A549 treated with Mapracorat at 1 μM for 4 hours (cell line): ENCODE results near the gene TRIM75. TPM values are rescaled to one million over a fixed set of nuclear protein-coding genes. Genes with fewer than 3 reads are reported as not detected.

ENCODE experiments used
- total RNA-seq: library from RNA; stranded (reverse); fragments of 200-300 nt; extraction: Qiagen RNA extraction; gene quantifications from 5 replicates; pipeline ENCODE4 v1.2.3, GENCODE V29; 2022

TRIM75 gene
- not detected in 5 replicates for total RNA-seq

DNA sequence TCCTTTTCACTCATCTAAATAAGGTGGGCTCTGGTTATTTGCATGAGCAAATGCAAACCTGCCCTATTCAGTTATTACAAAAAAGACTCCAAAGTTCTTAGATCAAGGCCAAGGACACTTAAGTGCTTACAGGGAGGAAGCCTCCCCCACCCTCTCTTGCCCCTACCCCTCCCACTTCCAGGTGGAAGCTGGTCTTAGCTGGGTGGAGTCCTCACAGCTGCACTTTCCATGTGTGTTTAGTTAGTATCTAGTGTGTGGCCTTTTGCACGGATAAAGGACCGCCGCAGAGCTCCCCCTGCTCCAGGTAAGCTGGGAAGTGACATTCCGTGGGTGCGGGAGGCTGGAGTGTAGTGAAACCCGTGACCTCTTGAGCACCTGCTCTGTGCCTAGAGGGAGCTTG, at the start of gene TRIM75:
Gene TRIM75 (plus strand): TSS at position 222 of the 400 bp plus-strand sequence. CDS start 5,282 bp downstream, outside the sequence.

GRCh38 chr4:165031436-165032211, 22.0 kb upstream of the TRIM75 start, which contains the start of gene TRIM60:
TRIM60 (plus strand) TSS chr4:165031999; CDS start chr4:165040073, 8,074 bp downstream.

Other genes starting within 250 kb of the TRIM75 start
- gene APELA, start 176.7 kb upstream of the TRIM75 start, total RNA-seq, result not detected in 5 replicates
- gene TRIM61, start 76.2 kb upstream of the TRIM75 start, total RNA-seq, result not detected in 5 replicates
- gene TRIM60, start 21.9 kb upstream of the TRIM75 start, total RNA-seq, result not detected in 5 replicates
- gene TMEM192, start 59.0 kb downstream of the TRIM75 start, total RNA-seq, result 6.8 to 8.7 TPM (median 7.7 TPM) in 5 replicates
- 11.1 to 16.6 TPM (median 16.1 TPM) in 5 replicates for gene KLHL2, start 153.7 kb downstream of the TRIM75 start, total RNA-seq